Melanocyte of skin (primary cell): Measurements from ENCODE around the gene AMPD1. TPM values are rescaled to one million over a fixed set of nuclear protein-coding genes. Genes with fewer than 3 reads are reported as not detected.

ENCODE experiments used
- small RNA-seq, 2 donors: library from RNA; depleted of rRNA; stranded (forward); fragments of <200 nt; gene quantifications; one replicate each; pipeline ENCODE3, GENCODE V24; 2012
- total RNA-seq, 2 donors: library from RNA; depleted of rRNA; stranded (reverse); fragments of >200 nt; gene quantifications; 2 replicates each; pipeline ENCODE4 v1.2.3, GENCODE V29; 2012

Gene AMPD1
- not detected for total RNA-seq

DNA sequence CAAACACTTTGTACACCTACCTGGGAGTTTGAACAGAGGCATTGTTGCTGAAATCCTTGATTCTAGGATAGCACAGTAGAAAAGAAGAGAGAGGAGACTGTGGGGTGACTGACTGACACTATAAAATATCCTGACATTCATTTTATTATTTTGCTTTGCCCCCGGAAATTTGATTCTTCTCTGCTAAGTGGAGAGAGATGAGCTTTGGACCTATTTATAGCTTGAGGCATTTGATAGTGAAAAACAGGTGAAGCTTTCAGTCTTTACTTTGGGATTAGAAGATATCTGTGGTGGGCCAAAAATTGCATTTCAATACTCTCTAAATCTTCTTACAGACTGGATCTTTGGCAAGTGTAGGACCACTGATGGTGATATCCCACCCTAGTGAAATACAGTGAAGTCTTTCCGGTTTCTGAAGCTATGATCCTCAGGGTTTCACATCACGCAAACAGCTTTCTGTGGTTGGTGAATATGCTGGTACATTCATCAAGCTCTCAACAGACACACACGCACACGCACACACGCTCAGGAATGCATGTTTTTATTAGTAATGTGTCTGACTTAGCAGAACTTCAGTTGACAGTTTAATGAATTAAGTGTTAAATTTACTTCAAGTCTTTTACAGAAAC lies at the start of gene AMPD1:
TSS of gene AMPD1 (minus strand) at position 117 of the 629 bp plus-strand sequence. CDS start at position 42, 75 bp downstream.

DNA sequence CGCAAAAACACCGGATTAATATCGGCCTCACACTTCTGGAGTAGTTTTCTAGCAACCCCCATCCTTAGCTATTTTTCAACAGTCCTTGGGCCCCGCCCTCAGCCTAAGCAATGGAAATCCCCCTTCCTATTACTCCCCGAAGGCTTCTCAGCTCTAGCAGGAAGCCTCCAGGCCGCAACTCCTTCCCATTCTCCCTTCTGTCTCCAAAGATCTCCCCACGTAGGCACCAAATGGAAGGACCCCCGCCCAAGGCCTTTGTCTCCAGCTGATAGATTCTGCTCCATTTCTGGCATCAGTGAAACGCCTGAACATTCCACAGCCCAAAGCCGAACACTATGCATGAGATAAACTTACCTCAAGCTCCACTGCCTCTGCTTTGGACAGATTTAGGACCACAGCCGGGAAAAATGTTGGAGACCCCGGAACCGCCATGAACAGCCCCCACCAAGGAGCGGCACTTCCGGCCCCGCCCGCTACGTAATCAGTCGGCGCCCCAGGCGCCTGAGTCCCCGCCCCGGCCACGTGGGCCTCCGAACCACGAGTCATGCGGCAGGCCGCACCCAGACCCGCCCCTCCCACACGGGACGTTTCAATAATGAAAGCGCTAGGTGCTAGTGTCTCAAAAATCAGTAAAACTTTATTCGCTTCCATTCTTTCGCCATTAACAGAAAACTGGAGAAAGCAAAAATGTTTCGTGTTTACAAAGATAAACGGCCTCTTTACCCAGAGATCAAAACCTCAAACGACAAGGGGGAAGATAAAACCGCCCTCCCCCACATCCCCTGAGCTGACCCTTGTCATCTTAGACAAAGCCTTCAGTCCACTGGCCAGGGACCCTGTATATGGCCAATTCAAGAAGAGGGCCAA lies 21.2 kb upstream of the AMPD1 start, which contains the start of gene NRAS:
TSS of gene NRAS (minus strand) at position 468 of the 867 bp plus-strand sequence. CDS start 611 bp downstream, outside the sequence.

DNA sequence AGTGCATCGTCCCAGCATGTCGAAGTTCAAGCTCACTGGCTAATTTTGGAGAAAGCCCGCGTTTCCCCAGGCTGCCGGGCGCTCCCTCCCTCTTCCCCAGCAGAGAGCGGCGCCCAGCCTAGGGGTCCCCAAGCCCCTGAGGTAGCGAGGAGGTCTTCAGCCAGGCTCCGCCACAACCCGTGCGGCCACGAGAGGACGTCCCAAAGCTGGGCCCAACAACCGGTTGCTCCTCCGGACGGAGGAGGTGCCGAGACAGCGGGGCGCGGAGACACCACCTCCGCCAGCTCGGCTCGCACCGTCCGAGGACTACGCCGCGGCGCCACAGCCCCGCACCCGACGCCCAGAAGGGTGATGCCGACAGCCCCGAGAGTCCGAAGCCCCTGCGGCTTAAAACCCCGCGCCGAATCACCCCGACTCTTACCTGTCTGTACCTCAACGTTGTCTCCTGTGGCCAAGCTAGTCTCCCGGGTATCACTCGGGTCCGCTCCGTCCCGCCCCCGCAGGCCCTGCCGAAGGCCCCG lies 25.7 kb downstream of the AMPD1 start, which contains the start of gene DENND2C:
TSS of gene DENND2C (minus strand) at position 488 of the 521 bp plus-strand sequence. CDS start 44,065 bp downstream, outside the sequence.

Small RNA genes lying within 50 kb of the gene (small RNA-seq; reads per million reads assigned to genes)
- gene RN7SL432P: 0 reads per million in 2 donors
- 0.04 to 0.29 reads per million in 2 donors for gene RNY1P13

Other genes with a start within 250 kb of the AMPD1 start
- 10 to 100 TPM; 33.0 to 41.0 TPM for gene TRIM33, start 184.3 kb downstream of the AMPD1 start, total RNA-seq
- gene BCAS2, start 113.9 kb downstream of the AMPD1 start, total RNA-seq: 10 to 100 TPM; 35.4 to 42.6 TPM
- 1 to 10 TPM; 1.7 to 2.8 TPM for gene DENND2C, start 25.5 kb downstream of the AMPD1 start, total RNA-seq
- 10 to 100 TPM; 46.5 to 76.6 TPM for gene NRAS, start 21.2 kb upstream of the AMPD1 start, total RNA-seq
- 100 to 1,000 TPM; 246 to 290 TPM for gene CSDE1, start 62.4 kb upstream of the AMPD1 start, total RNA-seq
- gene SIKE1, start 85.1 kb upstream of the AMPD1 start, total RNA-seq: 10 to 100 TPM; 36.8 to 49.6 TPM
- not detected for gene SYCP1, start 159.3 kb upstream of the AMPD1 start, total RNA-seq